GM19099 (cell line): Measurements from ENCODE around the gene AKIP1.

Experiments used
- POLR2A ChIP-seq: IDR thresholded peaks from 3 replicates; pipeline ENCODE4 v1.6.1; 2011; ENCODE audit warnings: low read depth; ENCODE audit not compliant: insufficient read length; ENCODE audit errors: extremely low read depth

AKIP1 gene

GRCh38 chr11:8907116-8907515, 3.9 kb upstream of the AKIP1 start:
- no peak for TF ChIP-seq POLR2A

GRCh38 chr11:8908099-8908498, 2.9 kb upstream of the AKIP1 start:
- TF ChIP-seq POLR2A: no peak

GRCh38 chr11:8910649-8911026, 351 bp upstream of the AKIP1 start:
- TF ChIP-seq POLR2A: no peak

- TF ChIP-seq POLR2A: no peak
Observed at GRCh38 chr11:8913961-8914660, 3.1 kb downstream of the AKIP1 start.

GRCh38 chr11:8914661-8915018, 3.7 kb downstream of the AKIP1 start:
- no peak for TF ChIP-seq POLR2A

- TF ChIP-seq POLR2A: no peak
Observed at GRCh38 chr11:8917157-8917825, 6.3 kb downstream of the AKIP1 start.

GRCh38 chr11:8922691-8923090, 11.7 kb downstream of the AKIP1 start:
- TF ChIP-seq POLR2A: no peak

- TF ChIP-seq POLR2A: no peak
Observed at GRCh38 chr11:8925711-8926110, 14.7 kb downstream of the AKIP1 start.

- TF ChIP-seq POLR2A: no peak
Observed at GRCh38 chr11:8926236-8926635, 15.2 kb downstream of the AKIP1 start.

GRCh38 chr11:8927233-8927632, 16.2 kb downstream of the AKIP1 start:
- TF ChIP-seq POLR2A: no peak

- no peak for TF ChIP-seq POLR2A
Observed at GRCh38 chr11:8928205-8928604, 17.2 kb downstream of the AKIP1 start.

GRCh38 chr11:8928981-8929615, 18.1 kb downstream of the AKIP1 start:
- no peak for TF ChIP-seq POLR2A

GRCh38 chr11:8930456-8931175, 19.6 kb downstream of the AKIP1 start:
- no peak for TF ChIP-seq POLR2A

GRCh38 chr11:8932564-8933180, 21.7 kb downstream of the AKIP1 start, which contains the start of gene C11orf16:
Gene C11orf16, minus strand, starts transcription at chr11:8932947. Its CDS starts 639 bp downstream, at chr11:8932308.
- no peak for TF ChIP-seq POLR2A

GRCh38 chr11:8933931-8934330, 22.9 kb downstream of the AKIP1 start:
- TF ChIP-seq POLR2A: no peak
